ENCODE measurements around the gene APBA2. TPM values are rescaled to one million over a fixed set of nuclear protein-coding genes. Genes with fewer than 3 reads are reported as not detected.

The APBA2 gene
- total RNA-seq, 1 donor from 2014 or later, result 5.3 TPM

- no peaks in the 10 kb centered on the region for H3K36me3 ChIP-seq (ENCODE audit: control insufficient read depth, insufficient read depth, low read length)
- no peak for DNase-seq (ENCODE audit: low read depth)
- no peaks in the 10 kb centered on the region for H3K27me3 ChIP-seq (ENCODE audit: control insufficient read depth, insufficient read depth, low read length)
- no peak overlapping the region for H3K4me3 ChIP-seq (ENCODE audit: low read depth, low read length)
- TF ChIP-seq CTCF (IDR thresholded peaks at IDR 0.05; ENCODE audit: insufficient read depth, low read length, severe bottlenecking), result no peak
- FAIRE-seq, result no peak
Measured at GRCh38 chr15:29078541-29078940, 192.8 kb downstream of the APBA2 start.

- FAIRE-seq, result no peak
- no peak overlapping the region for H3K4me3 ChIP-seq (ENCODE audit: low read depth, low read length)
- TF ChIP-seq CTCF (IDR thresholded peaks at IDR 0.05; ENCODE audit: insufficient read depth, low read length, severe bottlenecking), result no peak
- H3K36me3 ChIP-seq (ENCODE audit: control insufficient read depth, insufficient read depth, low read length), result no peaks in the 10 kb centered on the region
- no peak for DNase-seq (ENCODE audit: low read depth)
- H3K27me3 ChIP-seq (ENCODE audit: control insufficient read depth, insufficient read depth, low read length), result no peaks in the 10 kb centered on the region
Measured at GRCh38 chr15:29079479-29079878, 193.7 kb downstream of the APBA2 start.

- H3K4me3 ChIP-seq (ENCODE audit: low read depth, low read length), result no peak overlapping the region
- no peak for DNase-seq (ENCODE audit: low read depth)
- no peaks in the 10 kb centered on the region for H3K27me3 ChIP-seq (ENCODE audit: control insufficient read depth, insufficient read depth, low read length)
- TF ChIP-seq CTCF (IDR thresholded peaks at IDR 0.05; ENCODE audit: insufficient read depth, low read length, severe bottlenecking), result no peak
- FAIRE-seq, result no peak
- H3K36me3 ChIP-seq (ENCODE audit: control insufficient read depth, insufficient read depth, low read length), result no peaks in the 10 kb centered on the region
Measured at GRCh38 chr15:29081781-29082180, 196.0 kb downstream of the APBA2 start.

GRCh38 chr15:29083161-29083560 lies 197.4 kb downstream of the APBA2 start:
- no peak for FAIRE-seq
- H3K4me3 ChIP-seq (ENCODE audit: low read depth, low read length), result no peak overlapping the region
- H3K36me3 ChIP-seq (ENCODE audit: control insufficient read depth, insufficient read depth, low read length), result no peaks in the 10 kb centered on the region
- H3K27me3 ChIP-seq (ENCODE audit: control insufficient read depth, insufficient read depth, low read length), result no peaks in the 10 kb centered on the region
- DNase-seq (ENCODE audit: low read depth), result no peak
- TF ChIP-seq CTCF (IDR thresholded peaks at IDR 0.05; ENCODE audit: insufficient read depth, low read length, severe bottlenecking), result no peak

- TF ChIP-seq CTCF (IDR thresholded peaks at IDR 0.05; ENCODE audit: insufficient read depth, low read length, severe bottlenecking), result no peak
- FAIRE-seq, result no peak
Measured at GRCh38 chr15:29083858-29084257, 198.1 kb downstream of the APBA2 start.

GRCh38 chr15:29086001-29086400 lies 200.2 kb downstream of the APBA2 start:
- no peak for TF ChIP-seq CTCF (IDR thresholded peaks at IDR 0.05; ENCODE audit: insufficient read depth, low read length, severe bottlenecking)
- Histone ChIP-seq H3K4me3 (ENCODE audit: low read depth, low read length) (no peak overlapping the region), H3K36me3 (ENCODE audit: control insufficient read depth, insufficient read depth, low read length) (no peaks in the 10 kb centered on the region), H3K27me3 (ENCODE audit: control insufficient read depth, insufficient read depth, low read length) (no peaks in the 10 kb centered on the region)
- DNase-seq (ENCODE audit: low read depth), result peak; percentile 16
- FAIRE-seq, result no peak

More at GRCh38 chr15:29083858-29084257, 198.1 kb downstream of the APBA2 start:
- Histone ChIP-seq H3K36me3 (ENCODE audit: control insufficient read depth, insufficient read depth, low read length) (no peaks in the 10 kb centered on the region), H3K27me3 (ENCODE audit: control insufficient read depth, insufficient read depth, low read length) (no peaks in the 10 kb centered on the region), H3K4me3 (ENCODE audit: low read depth, low read length) (no peak overlapping the region)
- no peak for DNase-seq (ENCODE audit: low read depth)
